Mesothelial cell of epicardium (in vitro differentiated cells): ENCODE measurements around the gene PRM3. TPM values are rescaled to one million over a fixed set of nuclear protein-coding genes. Genes with fewer than 3 reads are reported as not detected.

Experiments
- DNase-seq, 2 experiments: peaks; one replicate each; pipeline ENCODE4 v3.0.0; 2021; ENCODE audit warnings: low spot score in 2 of 2; ENCODE audit not compliant: unreplicated experiment in 2 of 2
- H3K27ac Mint-ChIP-seq: 2 replicates; pipeline ENCODE4 v1.8.0; 2021; ENCODE audit warnings: mixed read lengths
- H3K27me3 Mint-ChIP-seq: 2 replicates; pipeline ENCODE4 v1.8.0; 2021; ENCODE audit warnings: low read depth, mixed read lengths
- H3K36me3 Mint-ChIP-seq: 2 replicates; pipeline ENCODE4 v1.8.0; 2021; ENCODE audit warnings: mixed read lengths
- H3K4me1 Mint-ChIP-seq: 2 replicates; pipeline ENCODE4 v1.8.0; 2021; ENCODE audit warnings: mixed read lengths
- H3K4me3 Mint-ChIP-seq: 2 replicates; pipeline ENCODE4 v1.8.0; 2021; ENCODE audit warnings: mild to moderate bottlenecking, moderate library complexity, mixed read lengths
- H3K9me3 Mint-ChIP-seq: 2 replicates; pipeline ENCODE4 v1.8.0; 2021; ENCODE audit warnings: mixed read lengths
- CTCF ChIP-seq: fragments of 200-600 bp; sonication (generic); IDR thresholded peaks from one replicate; pipeline ENCODE4 v1.5.0; 2021; ENCODE audit warnings: antibody characterized with exemption; ENCODE audit not compliant: unreplicated experiment
- total RNA-seq: library from RNA; stranded (reverse); gene quantifications from 3 replicates; pipeline ENCODE4 v1.2.1, GENCODE V29; 2021

The PRM3 gene
- total RNA-seq, 1 donor from 2014 or later, result not detected

- no peak overlapping the region for H3K27ac Mint-ChIP-seq
- no peaks in the 10 kb centered on the region for H3K9me3 Mint-ChIP-seq
- DNase-seq, result no peak
- no peaks in the 10 kb centered on the region for H3K4me1 Mint-ChIP-seq
- no peak for TF ChIP-seq CTCF
- H3K4me3 Mint-ChIP-seq, result no peak overlapping the region
- no peaks in the 10 kb centered on the region for H3K36me3 Mint-ChIP-seq
- no peaks in the 10 kb centered on the region for H3K27me3 Mint-ChIP-seq
Observed at GRCh38 chr16:11232302-11232851, 41.1 kb downstream of the PRM3 start.

GRCh38 chr16:11231367-11231970 lies 42.0 kb downstream of the PRM3 start:
- Mint-ChIP-seq H3K9me3 (no peaks in the 10 kb centered on the region), H3K27me3 (no peaks in the 10 kb centered on the region), H3K4me3 (no peak overlapping the region), H3K36me3 (no peaks in the 10 kb centered on the region), H3K27ac (no peak overlapping the region), H3K4me1 (no peaks in the 10 kb centered on the region)
- DNase-seq, result no peak
- TF ChIP-seq CTCF, result no peak

- H3K4me1 Mint-ChIP-seq, result no peaks in the 10 kb centered on the region
- H3K9me3 Mint-ChIP-seq, result no peaks in the 10 kb centered on the region
Observed at GRCh38 chr16:11229906-11230305, 43.5 kb downstream of the PRM3 start.

GRCh38 chr16:11229432-11229831 lies 44.0 kb downstream of the PRM3 start:
- TF ChIP-seq CTCF, result no peak
- Mint-ChIP-seq H3K4me1 (no peaks in the 10 kb centered on the region), H3K27me3 (no peaks in the 10 kb centered on the region), H3K27ac (no peak overlapping the region), H3K4me3 (no peak overlapping the region), H3K36me3 (no peaks in the 10 kb centered on the region), H3K9me3 (no peaks in the 10 kb centered on the region)
- no peak for DNase-seq

More at GRCh38 chr16:11229906-11230305, 43.5 kb downstream of the PRM3 start:
- Mint-ChIP-seq H3K27me3 (no peaks in the 10 kb centered on the region), H3K4me3 (no peak overlapping the region), H3K36me3 (no peaks in the 10 kb centered on the region), H3K27ac (no peak overlapping the region)
- TF ChIP-seq CTCF, result no peak
- no peak for DNase-seq

- no peak for TF ChIP-seq CTCF
- DNase-seq, result no peak
- Mint-ChIP-seq H3K27me3 (no peaks in the 10 kb centered on the region), H3K27ac (no peak overlapping the region), H3K4me1 (no peaks in the 10 kb centered on the region), H3K4me3 (no peak overlapping the region), H3K9me3 (no peaks in the 10 kb centered on the region), H3K36me3 (no peaks in the 10 kb centered on the region)
Observed at GRCh38 chr16:11225677-11226549, 47.5 kb downstream of the PRM3 start.
